Subcutaneous adipose tissue (tissue), 4 donors: ENCODE measurements around the gene ELAVL1. TPM values are rescaled to one million over a fixed set of nuclear protein-coding genes. Genes with fewer than 3 reads are reported as not detected.

Experiments used
- total RNA-seq, 4 donors: library from RNA; depleted of rRNA; stranded (reverse); fragments of >200 nt; gene quantifications; one replicate each; pipeline ENCODE4 v1.1.0, GENCODE V29; 2016
- TF ChIP-seq, protein P1 (sequence below): fragments of 450-650 bp; IDR thresholded peaks from one replicate; pipeline ENCODE4 v1.5.1; 2016; ENCODE audit warnings: low read depth, mild to moderate bottlenecking, control low read depth, antibody characterized with exemption, moderate library complexity

The ELAVL1 gene
- total RNA-seq, 4 donors from 2014 or later: 17.8 to 30.7 (median 26.1) TPM

DNA sequence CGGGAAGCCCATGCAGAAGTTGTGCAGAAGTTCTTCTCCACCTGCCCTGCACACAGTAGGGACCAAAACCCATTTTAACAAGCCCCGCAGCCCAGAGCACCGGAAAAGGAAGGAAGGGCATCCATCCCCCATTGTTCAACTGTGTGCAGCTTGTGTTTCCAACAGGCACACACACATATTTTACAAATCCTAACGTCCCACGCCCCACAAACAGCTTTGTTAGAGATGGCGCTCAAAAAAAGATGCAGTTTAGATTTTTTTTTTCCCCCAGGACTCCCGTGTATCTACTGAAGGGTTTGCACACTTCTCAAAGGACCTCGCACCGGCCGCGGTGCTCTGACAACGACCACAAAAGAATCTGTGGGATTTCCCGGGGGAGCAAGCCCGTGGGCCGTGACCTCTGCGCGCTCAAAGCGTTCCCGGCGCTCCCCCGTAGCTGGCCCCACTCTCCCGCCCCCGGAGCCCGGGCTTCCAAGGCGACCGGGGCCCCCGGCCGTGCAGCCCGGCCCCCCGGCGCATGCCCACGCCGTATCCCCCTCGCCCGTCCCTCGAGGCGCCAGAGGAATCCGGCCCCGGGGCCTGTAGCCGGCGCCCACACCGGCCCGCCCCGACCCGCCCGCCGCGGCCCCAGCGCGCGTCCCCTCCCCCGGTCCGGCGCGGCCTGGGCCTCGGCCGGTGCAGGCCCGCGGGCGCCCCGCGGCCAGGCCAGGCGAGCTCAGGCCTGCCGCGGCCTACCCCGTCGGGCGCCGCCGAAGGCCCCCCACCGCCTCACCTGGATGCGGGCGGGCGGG is 523 bp downstream of the ELAVL1 start:
- TF ChIP-seq, protein P1, sequence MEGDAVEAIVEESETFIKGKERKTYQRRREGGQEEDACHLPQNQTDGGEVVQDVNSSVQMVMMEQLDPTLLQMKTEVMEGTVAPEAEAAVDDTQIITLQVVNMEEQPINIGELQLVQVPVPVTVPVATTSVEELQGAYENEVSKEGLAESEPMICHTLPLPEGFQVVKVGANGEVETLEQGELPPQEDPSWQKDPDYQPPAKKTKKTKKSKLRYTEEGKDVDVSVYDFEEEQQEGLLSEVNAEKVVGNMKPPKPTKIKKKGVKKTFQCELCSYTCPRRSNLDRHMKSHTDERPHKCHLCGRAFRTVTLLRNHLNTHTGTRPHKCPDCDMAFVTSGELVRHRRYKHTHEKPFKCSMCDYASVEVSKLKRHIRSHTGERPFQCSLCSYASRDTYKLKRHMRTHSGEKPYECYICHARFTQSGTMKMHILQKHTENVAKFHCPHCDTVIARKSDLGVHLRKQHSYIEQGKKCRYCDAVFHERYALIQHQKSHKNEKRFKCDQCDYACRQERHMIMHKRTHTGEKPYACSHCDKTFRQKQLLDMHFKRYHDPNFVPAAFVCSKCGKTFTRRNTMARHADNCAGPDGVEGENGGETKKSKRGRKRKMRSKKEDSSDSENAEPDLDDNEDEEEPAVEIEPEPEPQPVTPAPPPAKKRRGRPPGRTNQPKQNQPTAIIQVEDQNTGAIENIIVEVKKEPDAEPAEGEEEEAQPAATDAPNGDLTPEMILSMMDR: no peak

DNA sequence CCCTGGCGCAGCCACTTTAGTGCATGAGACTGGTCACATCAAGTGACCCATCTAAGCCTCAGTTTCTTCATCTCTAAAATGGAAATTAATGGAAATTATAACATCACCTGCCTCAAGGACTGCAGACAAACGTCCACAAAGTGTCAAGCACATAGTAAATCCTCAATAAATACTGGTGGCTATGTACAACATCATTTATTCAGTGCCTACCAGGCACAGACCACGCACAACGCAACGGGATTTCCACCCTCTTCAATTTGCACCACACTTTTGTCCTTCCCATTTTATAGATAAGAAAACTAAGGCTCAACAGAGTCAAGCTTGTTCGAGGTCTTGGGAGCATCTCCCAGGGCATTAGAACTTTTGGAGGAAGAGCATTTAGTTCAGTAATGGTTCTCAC is 1.4 kb downstream of the ELAVL1 start:
- TF ChIP-seq, protein P1: no peak

DNA sequence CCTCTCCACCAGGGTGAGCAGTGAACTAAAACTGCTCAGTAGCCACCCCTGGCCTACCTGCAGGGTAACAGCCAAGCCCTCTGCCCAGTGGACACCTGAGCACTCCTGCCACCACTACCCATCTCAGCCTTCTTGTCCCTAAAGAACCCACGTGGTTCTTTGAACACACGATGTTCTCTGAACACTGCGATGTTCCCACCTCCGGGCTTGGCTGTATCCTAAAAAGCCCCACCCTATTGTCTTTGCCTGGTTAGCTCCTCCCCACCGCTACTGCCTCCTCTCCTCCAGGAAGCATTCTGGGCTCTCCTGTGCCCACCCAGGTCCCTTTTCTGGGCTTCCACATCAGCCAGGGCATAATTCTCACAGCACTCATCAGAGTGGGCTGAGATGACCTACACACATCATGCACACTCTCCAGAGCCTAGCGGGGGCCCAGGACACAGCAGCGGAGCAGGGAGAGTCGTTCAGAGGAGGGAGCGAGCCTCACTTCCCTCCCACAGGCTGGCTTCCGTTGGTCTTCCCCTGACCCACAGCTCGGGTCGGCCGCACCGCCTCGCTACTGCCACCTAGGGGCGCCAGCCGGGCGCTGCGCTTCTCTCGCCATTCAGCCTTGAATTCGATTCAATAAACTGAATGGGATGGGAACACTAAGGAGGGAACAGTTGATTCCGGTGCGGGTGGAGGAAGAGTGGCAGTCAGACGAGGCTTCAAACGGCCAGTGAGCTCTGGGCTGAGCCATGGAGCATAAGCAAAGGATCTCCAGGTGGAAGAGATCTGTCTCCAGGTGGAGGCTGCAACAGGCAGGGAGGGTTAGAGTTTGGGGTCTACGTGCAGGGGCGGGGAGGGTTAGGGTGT is 3.2 kb downstream of the ELAVL1 start:
- TF ChIP-seq, protein P1: no peak

DNA sequence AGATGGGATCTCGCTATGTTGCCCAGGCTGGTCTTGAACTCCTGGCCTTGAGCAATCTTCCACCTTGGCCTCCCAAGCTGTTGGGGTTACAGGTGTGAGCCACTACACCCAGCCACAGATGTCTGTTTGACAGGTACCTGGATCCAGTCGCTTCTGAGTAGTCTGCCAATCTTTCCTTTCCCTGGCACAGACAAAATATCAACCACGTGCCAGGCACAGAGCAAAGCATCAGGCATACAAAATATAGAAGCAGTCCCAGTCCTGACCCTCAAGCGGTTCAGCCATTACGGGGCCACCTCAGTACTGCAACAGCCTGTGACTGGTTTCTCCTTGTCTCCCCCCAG is 3.8 kb downstream of the ELAVL1 start:
- TF ChIP-seq, protein P1: no peak

DNA sequence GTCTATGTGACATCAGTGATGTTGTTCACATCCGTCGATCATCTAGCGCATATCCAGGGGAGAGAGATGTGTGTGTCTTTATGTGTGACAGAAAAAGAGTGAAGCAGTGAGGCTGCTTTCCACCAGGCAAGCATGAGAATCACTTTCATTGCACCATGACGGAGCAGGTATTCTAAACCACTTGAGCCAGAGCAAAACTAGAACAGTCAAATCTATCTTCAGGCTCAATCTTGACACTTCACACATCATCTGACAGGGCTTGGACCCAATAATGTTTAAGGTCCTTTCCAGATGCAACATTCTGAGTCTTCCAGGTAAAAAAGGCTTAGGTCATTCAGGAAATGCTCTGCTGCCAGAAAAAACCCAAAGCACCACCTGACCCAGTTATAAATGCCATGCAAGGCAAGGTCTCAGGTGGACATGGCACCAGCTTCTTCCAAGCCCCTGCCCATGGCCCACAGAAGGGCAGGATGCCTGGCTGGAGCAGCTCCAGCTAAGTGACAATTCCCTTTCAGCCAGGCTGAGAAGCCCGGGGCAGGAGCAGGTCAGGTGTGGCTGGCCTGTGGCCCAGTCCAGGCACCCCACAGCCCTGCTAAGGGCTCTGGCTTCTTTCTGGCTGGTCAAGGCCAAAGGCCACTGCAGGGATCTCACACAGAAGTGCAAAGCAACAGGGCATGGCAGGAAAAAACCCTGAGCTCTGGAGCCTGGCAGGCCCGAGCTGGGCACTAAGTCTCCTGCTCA is 5.0 kb downstream of the ELAVL1 start:
- TF ChIP-seq, protein P1: no peak

DNA sequence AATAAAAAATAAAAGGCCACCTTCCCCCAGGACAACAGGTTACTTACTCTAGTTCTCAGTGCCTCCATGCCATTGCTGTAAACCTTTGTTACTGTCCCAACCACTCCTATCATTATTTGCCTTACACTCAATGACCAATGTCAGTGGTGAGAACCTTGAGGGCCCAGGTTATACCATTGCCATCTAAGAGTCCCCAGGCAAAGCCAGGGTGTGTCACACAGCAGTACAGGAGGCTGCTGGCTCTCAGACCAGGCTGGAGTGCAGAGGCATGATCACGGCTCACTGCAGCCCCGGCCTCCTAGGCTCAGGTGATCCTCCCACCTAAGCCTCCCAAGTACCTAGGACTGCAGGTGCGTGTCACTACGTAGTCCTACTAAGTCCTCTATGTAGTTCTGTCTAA is 6.1 kb downstream of the ELAVL1 start:
- TF ChIP-seq, protein P1: no peak
